Liver (tissue), 3 donors: Measurements from ENCODE around the gene DARS1.

Experiments
- CTCF ChIP-seq: fragments of 150-350 bp; IDR thresholded peaks from 2 replicates; pipeline ENCODE4 v1.5.1; 2017; ENCODE audit warnings: improper control_type of control experiment, low read depth, low read length; ENCODE audit not compliant: missing input control
- GABPA ChIP-seq, 2 donors: IDR thresholded peaks in 1 of 2; conservative IDR thresholded peaks in 1 of 2; 2 replicates each; pipeline ENCODE4 v1.6.1; 2016; ENCODE audit warnings: antibody characterized with exemption in 2 of 2, mild to moderate bottlenecking in 1 of 2, moderate library complexity in 1 of 2
- TAF1 ChIP-seq: conservative IDR thresholded peaks from 2 replicates; pipeline ENCODE4 v1.6.1; 2016; ENCODE audit warnings: antibody characterized with exemption, mild to moderate bottlenecking
- YY1 ChIP-seq: IDR thresholded peaks from 2 replicates; pipeline ENCODE4 v1.6.1; 2016; ENCODE audit warnings: antibody characterized with exemption, mild to moderate bottlenecking
- donor health status: healthy.
- donor health status: healthy.

- no peak for TF ChIP-seq CTCF
- no peak for TF ChIP-seq GABPA (IDR thresholded peaks at IDR 0.05 in 1 of 2, conservative IDR thresholded peaks at IDR 0.05 in 1 of 2)
- TF ChIP-seq YY1: no peak
- no peak for TF ChIP-seq TAF1
Observed at GRCh38 chr2:136001131-136001530, 15.7 kb upstream of the DARS1 start.
